H1 (cell line): ENCODE measurements around the gene CEACAM5. TPM values are rescaled to one million over a fixed set of nuclear protein-coding genes. Genes with fewer than 3 reads are reported as not detected.

Experiments
- ATF3 ChIP-seq: IDR thresholded peaks from 2 replicates; pipeline ENCODE4 v1.6.1; 2011; ENCODE audit warnings: low read depth, mild to moderate bottlenecking, low read length; ENCODE audit not compliant: insufficient read depth
- SRF ChIP-seq: IDR thresholded peaks from 2 replicates; pipeline ENCODE4 v1.6.1; 2011; ENCODE audit warnings: mild to moderate bottlenecking, low read depth, low read length, moderate library complexity
- polyA plus RNA-seq, 7 experiments: library from polyadenylated mRNA; depleted of rRNA in 3 of 7; stranded (reverse) in 5 of 7; unstranded in 2 of 7; fragments of >200 nt in 5 of 7; fragments of 200-250 nt in 2 of 7; gene quantifications; 1 replicate in 5 of 7; 2 replicates in 1 of 7; 4 replicates in 1 of 7; pipeline versions ENCODE4 v1.2.1 to v1.2.3, GENCODE V29; 2011 to 2013; ENCODE audit warnings: missing spikeins in 2 of 7, mixed read lengths in 2 of 7
- total RNA-seq: library from RNA; stranded (reverse); fragmentation: NEBNext Ultra II Directional; extraction: Animal tissue kit (Norgen Biotek cat#: 25700); gene quantifications from 2 replicates; pipeline ENCODE4 v1.2.1, GENCODE V29; 2021
- TF ChIP-seq, protein P1 (sequence below): IDR thresholded peaks from 2 replicates; pipeline ENCODE4 v1.6.1; 2012; ENCODE audit warnings: inconsistent platforms
- TF ChIP-seq, protein P2 (sequence below): fragments of 300-600 bp; sonication (generic); IDR thresholded peaks from 2 replicates; pipeline ENCODE4 v1.7.1; 2012; ENCODE audit warnings: low read length, moderate library complexity, mild to moderate bottlenecking, inconsistent platforms; ENCODE audit not compliant: insufficient replicate concordance

The CEACAM5 gene
- total and polyA plus RNA-seq, 2 of the 8 experiments (the other 6 are each of a cell fraction or from before 2014, with no cell fraction given): not detected

DNA sequence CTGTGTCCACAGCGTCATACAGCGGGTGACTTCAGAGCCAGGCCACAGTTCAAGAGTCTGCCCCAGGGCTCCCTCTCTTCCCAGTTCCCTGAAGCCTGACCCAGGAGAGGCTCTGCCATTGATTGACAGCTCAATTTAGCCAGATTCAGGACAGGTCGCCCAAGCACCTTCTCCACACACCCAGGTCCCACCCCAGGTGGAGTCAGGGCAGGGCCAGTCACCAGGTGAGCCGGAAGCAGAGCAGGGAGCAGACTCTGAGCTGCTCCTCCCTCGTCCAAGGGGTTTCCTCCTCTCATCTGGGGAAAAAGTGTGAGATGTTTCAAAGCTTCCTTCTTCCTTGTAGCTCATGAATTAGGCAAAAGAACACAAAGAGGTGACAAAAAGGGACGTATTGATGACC is 26.0 kb upstream of the CEACAM5 start (continued):
- TF ChIP-seq, protein P1, sequence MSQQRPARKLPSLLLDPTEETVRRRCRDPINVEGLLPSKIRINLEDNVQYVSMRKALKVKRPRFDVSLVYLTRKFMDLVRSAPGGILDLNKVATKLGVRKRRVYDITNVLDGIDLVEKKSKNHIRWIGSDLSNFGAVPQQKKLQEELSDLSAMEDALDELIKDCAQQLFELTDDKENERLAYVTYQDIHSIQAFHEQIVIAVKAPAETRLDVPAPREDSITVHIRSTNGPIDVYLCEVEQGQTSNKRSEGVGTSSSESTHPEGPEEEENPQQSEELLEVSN: no peak
- TF ChIP-seq ATF3: no peak
- TF ChIP-seq, protein P2, sequence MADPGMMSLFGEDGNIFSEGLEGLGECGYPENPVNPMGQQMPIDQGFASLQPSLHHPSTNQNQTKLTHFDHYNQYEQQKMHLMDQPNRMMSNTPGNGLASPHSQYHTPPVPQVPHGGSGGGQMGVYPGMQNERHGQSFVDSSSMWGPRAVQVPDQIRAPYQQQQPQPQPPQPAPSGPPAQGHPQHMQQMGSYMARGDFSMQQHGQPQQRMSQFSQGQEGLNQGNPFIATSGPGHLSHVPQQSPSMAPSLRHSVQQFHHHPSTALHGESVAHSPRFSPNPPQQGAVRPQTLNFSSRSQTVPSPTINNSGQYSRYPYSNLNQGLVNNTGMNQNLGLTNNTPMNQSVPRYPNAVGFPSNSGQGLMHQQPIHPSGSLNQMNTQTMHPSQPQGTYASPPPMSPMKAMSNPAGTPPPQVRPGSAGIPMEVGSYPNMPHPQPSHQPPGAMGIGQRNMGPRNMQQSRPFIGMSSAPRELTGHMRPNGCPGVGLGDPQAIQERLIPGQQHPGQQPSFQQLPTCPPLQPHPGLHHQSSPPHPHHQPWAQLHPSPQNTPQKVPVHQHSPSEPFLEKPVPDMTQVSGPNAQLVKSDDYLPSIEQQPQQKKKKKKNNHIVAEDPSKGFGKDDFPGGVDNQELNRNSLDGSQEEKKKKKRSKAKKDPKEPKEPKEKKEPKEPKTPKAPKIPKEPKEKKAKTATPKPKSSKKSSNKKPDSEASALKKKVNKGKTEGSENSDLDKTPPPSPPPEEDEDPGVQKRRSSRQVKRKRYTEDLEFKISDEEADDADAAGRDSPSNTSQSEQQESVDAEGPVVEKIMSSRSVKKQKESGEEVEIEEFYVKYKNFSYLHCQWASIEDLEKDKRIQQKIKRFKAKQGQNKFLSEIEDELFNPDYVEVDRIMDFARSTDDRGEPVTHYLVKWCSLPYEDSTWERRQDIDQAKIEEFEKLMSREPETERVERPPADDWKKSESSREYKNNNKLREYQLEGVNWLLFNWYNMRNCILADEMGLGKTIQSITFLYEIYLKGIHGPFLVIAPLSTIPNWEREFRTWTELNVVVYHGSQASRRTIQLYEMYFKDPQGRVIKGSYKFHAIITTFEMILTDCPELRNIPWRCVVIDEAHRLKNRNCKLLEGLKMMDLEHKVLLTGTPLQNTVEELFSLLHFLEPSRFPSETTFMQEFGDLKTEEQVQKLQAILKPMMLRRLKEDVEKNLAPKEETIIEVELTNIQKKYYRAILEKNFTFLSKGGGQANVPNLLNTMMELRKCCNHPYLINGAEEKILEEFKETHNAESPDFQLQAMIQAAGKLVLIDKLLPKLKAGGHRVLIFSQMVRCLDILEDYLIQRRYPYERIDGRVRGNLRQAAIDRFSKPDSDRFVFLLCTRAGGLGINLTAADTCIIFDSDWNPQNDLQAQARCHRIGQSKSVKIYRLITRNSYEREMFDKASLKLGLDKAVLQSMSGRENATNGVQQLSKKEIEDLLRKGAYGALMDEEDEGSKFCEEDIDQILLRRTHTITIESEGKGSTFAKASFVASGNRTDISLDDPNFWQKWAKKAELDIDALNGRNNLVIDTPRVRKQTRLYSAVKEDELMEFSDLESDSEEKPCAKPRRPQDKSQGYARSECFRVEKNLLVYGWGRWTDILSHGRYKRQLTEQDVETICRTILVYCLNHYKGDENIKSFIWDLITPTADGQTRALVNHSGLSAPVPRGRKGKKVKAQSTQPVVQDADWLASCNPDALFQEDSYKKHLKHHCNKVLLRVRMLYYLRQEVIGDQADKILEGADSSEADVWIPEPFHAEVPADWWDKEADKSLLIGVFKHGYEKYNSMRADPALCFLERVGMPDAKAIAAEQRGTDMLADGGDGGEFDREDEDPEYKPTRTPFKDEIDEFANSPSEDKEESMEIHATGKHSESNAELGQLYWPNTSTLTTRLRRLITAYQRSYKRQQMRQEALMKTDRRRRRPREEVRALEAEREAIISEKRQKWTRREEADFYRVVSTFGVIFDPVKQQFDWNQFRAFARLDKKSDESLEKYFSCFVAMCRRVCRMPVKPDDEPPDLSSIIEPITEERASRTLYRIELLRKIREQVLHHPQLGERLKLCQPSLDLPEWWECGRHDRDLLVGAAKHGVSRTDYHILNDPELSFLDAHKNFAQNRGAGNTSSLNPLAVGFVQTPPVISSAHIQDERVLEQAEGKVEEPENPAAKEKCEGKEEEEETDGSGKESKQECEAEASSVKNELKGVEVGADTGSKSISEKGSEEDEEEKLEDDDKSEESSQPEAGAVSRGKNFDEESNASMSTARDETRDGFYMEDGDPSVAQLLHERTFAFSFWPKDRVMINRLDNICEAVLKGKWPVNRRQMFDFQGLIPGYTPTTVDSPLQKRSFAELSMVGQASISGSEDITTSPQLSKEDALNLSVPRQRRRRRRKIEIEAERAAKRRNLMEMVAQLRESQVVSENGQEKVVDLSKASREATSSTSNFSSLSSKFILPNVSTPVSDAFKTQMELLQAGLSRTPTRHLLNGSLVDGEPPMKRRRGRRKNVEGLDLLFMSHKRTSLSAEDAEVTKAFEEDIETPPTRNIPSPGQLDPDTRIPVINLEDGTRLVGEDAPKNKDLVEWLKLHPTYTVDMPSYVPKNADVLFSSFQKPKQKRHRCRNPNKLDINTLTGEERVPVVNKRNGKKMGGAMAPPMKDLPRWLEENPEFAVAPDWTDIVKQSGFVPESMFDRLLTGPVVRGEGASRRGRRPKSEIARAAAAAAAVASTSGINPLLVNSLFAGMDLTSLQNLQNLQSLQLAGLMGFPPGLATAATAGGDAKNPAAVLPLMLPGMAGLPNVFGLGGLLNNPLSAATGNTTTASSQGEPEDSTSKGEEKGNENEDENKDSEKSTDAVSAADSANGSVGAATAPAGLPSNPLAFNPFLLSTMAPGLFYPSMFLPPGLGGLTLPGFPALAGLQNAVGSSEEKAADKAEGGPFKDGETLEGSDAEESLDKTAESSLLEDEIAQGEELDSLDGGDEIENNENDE: no peak
- TF ChIP-seq SRF: no peak
